IMR-90 (cell line): ENCODE measurements around the gene TBPL2. TPM values are rescaled to one million over a fixed set of nuclear protein-coding genes. Genes with fewer than 3 reads are reported as not detected.
A peak's percentile ranks its signal among the peaks of the same experiment; 100 is the strongest.

Source experiments
- ATAC-seq: fragments of 200-7000 bp; cut with Tn5 transposase; 2 replicates; pipeline ENCODE4 v1.9.1; 2020; ENCODE audit warnings: low read depth, mild to moderate bottlenecking, moderate library complexity
- BruUV-seq: library from RNA; stranded (reverse); fragments of 400-500 nt; replicated peaks from 2 replicates; lab custom pipeline; 2021; lab: Mats Ljungman, UMichigan
- CTCF ChIA-PET: fragments of 300-600 bp; formaldehyde crosslinking; extraction: SDS; loops from one replicate; lab custom pipeline; 2021; ENCODE audit warnings: antibody characterized with exemption; lab: Yijun Ruan, JAX
- POLR2A ChIA-PET: fragments of 300-600 bp; sonication (Branson Sonifier 250); formaldehyde crosslinking; loops from one replicate; lab custom pipeline; 2022; ENCODE audit warnings: antibody characterized with exemption; ENCODE audit not compliant: unreplicated experiment; lab: Charles Lee
- DNase-seq: peaks from one replicate; pipeline ENCODE4 v3.0.0; 2013
- H2AFZ ChIP-seq: replicated peaks from 2 replicates; pipeline ENCODE3; 2013; ENCODE audit warnings: low read length, mild to moderate bottlenecking; ENCODE audit not compliant: poor library complexity
- H2AK5ac ChIP-seq: 2 replicates; pipeline ENCODE4 v1.6.1; 2013; ENCODE audit warnings: low read depth, low read length, inconsistent platforms
- H2AK9ac ChIP-seq: replicated peaks from 2 replicates; pipeline ENCODE3; 2013; ENCODE audit warnings: mild to moderate bottlenecking, low read depth, low read length, moderate library complexity; ENCODE audit not compliant: poor library complexity
- H2BK120ac ChIP-seq: 2 replicates; pipeline ENCODE4 v1.6.1; 2013; ENCODE audit warnings: low read depth, low read length, inconsistent platforms
- H2BK15ac ChIP-seq: 3 replicates; pipeline ENCODE4 v1.6.1; 2013; ENCODE audit warnings: low read depth, low read length, inconsistent platforms
- H2BK20ac ChIP-seq: 2 replicates; pipeline ENCODE4 v1.6.1; 2013; ENCODE audit warnings: low read depth, mild to moderate bottlenecking, inconsistent platforms, low read length, moderate library complexity
- H2BK5ac ChIP-seq: 2 replicates; pipeline ENCODE4 v1.6.1; 2013; ENCODE audit warnings: mild to moderate bottlenecking, low read depth, low read length, inconsistent platforms; ENCODE audit not compliant: poor library complexity, severe bottlenecking
- H3K14ac ChIP-seq: replicated peaks from 2 replicates; pipeline ENCODE4 v1.6.1; 2013; ENCODE audit warnings: low read depth, low read length, inconsistent platforms
- H3K18ac ChIP-seq: 2 replicates; pipeline ENCODE4 v1.6.1; 2013; ENCODE audit warnings: low read depth, low read length, control low read depth
- H3K23ac ChIP-seq: 2 replicates; pipeline ENCODE4 v1.6.1; 2013; ENCODE audit warnings: low read depth, low read length, inconsistent platforms
- H3K27ac ChIP-seq: 2 replicates; pipeline ENCODE4 v1.5.1; 2013; ENCODE audit warnings: mild to moderate bottlenecking, control low read depth, low read length; ENCODE audit not compliant: insufficient read depth
- H3K27me3 ChIP-seq: 2 replicates; pipeline ENCODE4 v1.6.1; 2013; ENCODE audit warnings: low read length; ENCODE audit not compliant: control insufficient read depth, insufficient read depth
- H3K36me3 ChIP-seq: 2 replicates; pipeline ENCODE4 v1.6.1; 2013; ENCODE audit warnings: low read length, mixed read lengths; ENCODE audit not compliant: control insufficient read depth, insufficient read depth
- H3K4ac ChIP-seq: 2 replicates; pipeline ENCODE4 v1.6.1; 2013; ENCODE audit warnings: low read depth, low read length, inconsistent platforms
- H3K4me1 ChIP-seq: 2 replicates; pipeline ENCODE4 v1.6.1; 2013; ENCODE audit warnings: low read length, mixed read lengths; ENCODE audit not compliant: control insufficient read depth, insufficient read depth
- H3K4me2 ChIP-seq: 2 replicates; pipeline ENCODE4 v1.6.1; 2013; ENCODE audit warnings: low read depth, mild to moderate bottlenecking, control low read depth, low read length, moderate library complexity
- H3K4me3 ChIP-seq: 2 replicates; pipeline ENCODE4 v1.5.1; 2013; ENCODE audit warnings: low read depth, mild to moderate bottlenecking, control low read depth, low read length, moderate library complexity; ENCODE audit not compliant: insufficient read depth
- H3K56ac ChIP-seq: 2 replicates; pipeline ENCODE4 v1.6.1; 2013; ENCODE audit warnings: low read length, inconsistent platforms; ENCODE audit not compliant: insufficient read depth; ENCODE audit errors: extremely low read depth
- H3K79me1 ChIP-seq, 2 experiments: 2 replicates each; pipeline ENCODE4 v1.6.1; 2013; ENCODE audit warnings: low read length in 2 of 2, inconsistent platforms in 1 of 2, low read depth in 1 of 2
- H3K9ac ChIP-seq: 2 replicates; pipeline ENCODE4 v1.6.1; 2013; ENCODE audit warnings: low read depth, low read length, control low read depth
- H3K9me1 ChIP-seq: 2 replicates; pipeline ENCODE4 v1.6.1; 2013; ENCODE audit warnings: low read length, inconsistent platforms; ENCODE audit not compliant: insufficient read depth
- H3K9me3 ChIP-seq: 2 replicates; pipeline ENCODE4 v1.6.1; 2013; ENCODE audit warnings: low read length; ENCODE audit not compliant: control insufficient read depth, insufficient read depth
- H4K20me1 ChIP-seq: 2 replicates; pipeline ENCODE4 v1.6.1; 2013; ENCODE audit warnings: low read length, inconsistent platforms; ENCODE audit not compliant: insufficient read depth
- H4K5ac ChIP-seq: 2 replicates; pipeline ENCODE4 v1.6.1; 2013; ENCODE audit warnings: mild to moderate bottlenecking, low read depth, low read length, control low read depth
- H4K8ac ChIP-seq, 2 experiments: 2 replicates each; pipeline ENCODE4 v1.6.1; 2013; ENCODE audit warnings: low read depth in 2 of 2, low read length in 2 of 2, control low read depth in 1 of 2, inconsistent platforms in 1 of 2
- H4K91ac ChIP-seq: 2 replicates; pipeline ENCODE4 v1.6.1; 2013; ENCODE audit warnings: low read depth, low read length, inconsistent platforms; ENCODE audit not compliant: insufficient read depth
- BHLHE40 ChIP-seq: fragments of 150-350 bp; IDR thresholded peaks from 2 replicates; pipeline ENCODE4 v1.6.1; 2016; ENCODE audit warnings: mild to moderate bottlenecking, low read depth, low read length
- CEBPB ChIP-seq: IDR thresholded peaks from 2 replicates; pipeline ENCODE4 v1.6.1; 2012; ENCODE audit warnings: low read depth, low read length, improper control_type of control experiment
- CHD1 ChIP-seq: IDR thresholded peaks from 2 replicates; pipeline ENCODE4 v1.6.1; 2012; ENCODE audit warnings: low read depth, low read length, improper control_type of control experiment
- CTCF ChIP-seq: conservative IDR thresholded peaks from 2 replicates; pipeline ENCODE4 v1.5.1; 2012; ENCODE audit warnings: mild to moderate bottlenecking, low read depth, low read length, improper control_type of control experiment
- FOS ChIP-seq: fragments of 150-350 bp; IDR thresholded peaks from 2 replicates; pipeline ENCODE4 v1.6.1; 2016; ENCODE audit warnings: low read depth, low read length
- MAZ ChIP-seq: IDR thresholded peaks from 2 replicates; pipeline ENCODE4 v1.6.1; 2012; ENCODE audit warnings: low read depth, mild to moderate bottlenecking, low read length, improper control_type of control experiment, moderate library complexity, borderline replicate concordance
- MXI1 ChIP-seq: IDR thresholded peaks from 2 replicates; pipeline ENCODE4 v1.6.1; 2012; ENCODE audit warnings: low read depth, mild to moderate bottlenecking, low read length, moderate library complexity, borderline replicate concordance
- NFE2L2 ChIP-seq: fragments of 150-350 bp; IDR thresholded peaks from 2 replicates; pipeline ENCODE4 v1.6.1; 2016; ENCODE audit warnings: low read depth, mild to moderate bottlenecking, low read length
- RAD21 ChIP-seq: IDR thresholded peaks from 2 replicates; pipeline ENCODE4 v1.6.1; 2012; ENCODE audit warnings: low read length, improper control_type of control experiment
- RCOR1 ChIP-seq: IDR thresholded peaks from 2 replicates; pipeline ENCODE4 v1.6.1; 2012; ENCODE audit warnings: mild to moderate bottlenecking, low read length, improper control_type of control experiment; ENCODE audit not compliant: insufficient replicate concordance
- RFX5 ChIP-seq: IDR thresholded peaks from 2 replicates; pipeline ENCODE4 v1.8.0; 2012; ENCODE audit warnings: low read depth, mild to moderate bottlenecking, low read length, moderate library complexity
- SMC3 ChIP-seq: fragments of 150-350 bp; IDR thresholded peaks from 2 replicates; pipeline ENCODE4 v1.6.1; 2016; ENCODE audit warnings: low read depth, mild to moderate bottlenecking, antibody characterized with exemption, low read length, moderate library complexity
- USF2 ChIP-seq: fragments of 150-350 bp; IDR thresholded peaks from 2 replicates; pipeline ENCODE4 v1.6.1; 2017; ENCODE audit warnings: mild to moderate bottlenecking, antibody characterized with exemption, low read length, low read depth
- WGBS, 2 experiments: methylation state at CpG; one replicate each; pipeline versions ENCODE4 v1.1.5 to v1.1.7; 2013; ENCODE audit warnings: missing lambda C conversion rate in 2 of 2; ENCODE audit not compliant: insufficient read length in 1 of 2; ENCODE audit errors: extremely low coverage in 2 of 2; 5-methylcytosine and 5-hydroxymethylcytosine counted together
- dilution Hi-C: fragments of 300-500 bp; cut with HindIII; formaldehyde crosslinking; loops from one replicate; pipeline ENCODE4 v1.14.3; 2018; ENCODE audit warnings: low sequenced_read_pairs; ENCODE audit not compliant: unreplicated experiment
- in situ Hi-C: fragments of 300-500 bp; cut with MboI; formaldehyde crosslinking; loops from 3 replicates; pipeline ENCODE4 v1.14.3; 2019; ENCODE audit warnings: low sequenced_read_pairs, inconsistent platforms, mixed read lengths
- intact Hi-C: fragments of 100-400 bp; cut with micrococcal nuclease; formaldehyde crosslinking; loops from 2 replicates; pipeline ENCODE4 v1.10.0; 2022
- polyA plus RNA-seq, 3 experiments: library from polyadenylated mRNA; depleted of rRNA; stranded (reverse); fragments of >200 nt; gene quantifications; 2 replicates each; pipeline ENCODE4 v1.2.3, GENCODE V29; 2012; ENCODE audit warnings: low replicate concordance in 1 of 3
- total RNA-seq: library from RNA; depleted of rRNA; stranded (reverse); fragments of >200 nt; gene quantifications from 2 replicates; pipeline ENCODE4 v1.2.3, GENCODE V29; 2012
- TF ChIP-seq, protein P1 (sequence below): fragments of 150-350 bp; IDR thresholded peaks from 2 replicates; pipeline ENCODE4 v1.6.1; 2016; ENCODE audit warnings: low read depth, mild to moderate bottlenecking, low read length, moderate library complexity, borderline replicate concordance

TBPL2 gene
- total and polyA plus RNA-seq, 2 of the 4 experiments (the other 2 are of a cell fraction) = not detected

GRCh38 chr14:55446127-55446736 lies 5.8 kb upstream of the TBPL2 start:
- no peak overlapping the region; the same call in 1 of the 2 replicates for H4K5ac ChIP-seq
- H3K4ac ChIP-seq = no peak overlapping the region
- no peaks in the 10 kb centered on the region for H3K9me1 ChIP-seq
- no peak overlapping the region for H2AK9ac ChIP-seq
- H2AFZ ChIP-seq = no peak overlapping the region
- dilution Hi-C loops (no loop called here), intact Hi-C loops (loop anchor here (1.0 to 2.0 kb wide), 4 partner anchors 133 to 1041 kb away; no protein-coding TSS in a partner anchor), in situ Hi-C loops (loop anchor here (25.0 kb wide), 1 partner anchor 891 kb away; no protein-coding TSS in a partner anchor)
- BruUV-seq = no TSS peak
- no peak overlapping the region for H3K14ac ChIP-seq
- ATAC-seq (peak; percentile 38), DNase-seq (peak; percentile 86)
- H3K4me1 ChIP-seq = peaks cover 8% of the 10 kb centered on the region
- H3K4me2 ChIP-seq = peak overlapping the region; percentile 68; the same call in 1 of the 2 replicates
- no peak overlapping the region for H4K91ac ChIP-seq
- no peak overlapping the region for H4K8ac ChIP-seq
- H2BK5ac ChIP-seq = peak overlapping the region; percentile 77
- no peak overlapping the region for H2BK15ac ChIP-seq
- 0% methylated on average over 1 of the region's 5 CpGs; no CpG with 5 or more reads in 1 of the 2 experiments for WGBS, 2 experiments
- no peak overlapping the region for H3K18ac ChIP-seq
- ChIA-PET POLR2A (interaction anchor here (0.6 kb wide), 1 partner anchor 214 kb away, joined by 4 read pairs; no protein-coding TSS in a partner anchor), CTCF (interaction anchor here (0.6 to 2.1 kb wide), 22 partner anchors 9 to 1033 kb away, joined by 3 to 8 read pairs (median 3); no protein-coding TSS in a partner anchor)
- no peaks in the 10 kb centered on the region for H4K20me1 ChIP-seq
- no peak overlapping the region for H3K23ac ChIP-seq
- no peaks in the 10 kb centered on the region for H3K36me3 ChIP-seq
- H2AK5ac ChIP-seq = no peak overlapping the region
- H3K4me3 ChIP-seq = no peak overlapping the region
- no peak overlapping the region for H2BK120ac ChIP-seq
- H3K56ac ChIP-seq = no peak overlapping the region
- no peak overlapping the region for H3K27ac ChIP-seq
- H3K27me3 ChIP-seq = no peaks in the 10 kb centered on the region
- no peaks in the 10 kb centered on the region; a peak in 1 of 4 replicates for H3K79me1 ChIP-seq
- H3K9ac ChIP-seq = no peak overlapping the region
- no peaks in the 10 kb centered on the region; the same call in 1 of the 2 replicates for H3K9me3 ChIP-seq
- no peak overlapping the region for H2BK20ac ChIP-seq
- TF ChIP-seq MXI1 (no peak), BHLHE40 (no peak), CHD1 (no peak), SMC3 (peak; percentile 66), RCOR1 (no peak), RAD21 (peak; percentile 75), FOS (no peak), CEBPB (no peak), NFE2L2 (no peak), CTCF (peak; percentile 72), MAZ (no peak; the same call in 1 of the 2 replicates), RFX5 (no peak), USF2 (no peak)
- TF ChIP-seq, protein P1, sequence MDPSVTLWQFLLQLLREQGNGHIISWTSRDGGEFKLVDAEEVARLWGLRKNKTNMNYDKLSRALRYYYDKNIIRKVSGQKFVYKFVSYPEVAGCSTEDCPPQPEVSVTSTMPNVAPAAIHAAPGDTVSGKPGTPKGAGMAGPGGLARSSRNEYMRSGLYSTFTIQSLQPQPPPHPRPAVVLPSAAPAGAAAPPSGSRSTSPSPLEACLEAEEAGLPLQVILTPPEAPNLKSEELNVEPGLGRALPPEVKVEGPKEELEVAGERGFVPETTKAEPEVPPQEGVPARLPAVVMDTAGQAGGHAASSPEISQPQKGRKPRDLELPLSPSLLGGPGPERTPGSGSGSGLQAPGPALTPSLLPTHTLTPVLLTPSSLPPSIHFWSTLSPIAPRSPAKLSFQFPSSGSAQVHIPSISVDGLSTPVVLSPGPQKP = no peak
